ENCODE measurements around the gene ZNF471.

DNA sequence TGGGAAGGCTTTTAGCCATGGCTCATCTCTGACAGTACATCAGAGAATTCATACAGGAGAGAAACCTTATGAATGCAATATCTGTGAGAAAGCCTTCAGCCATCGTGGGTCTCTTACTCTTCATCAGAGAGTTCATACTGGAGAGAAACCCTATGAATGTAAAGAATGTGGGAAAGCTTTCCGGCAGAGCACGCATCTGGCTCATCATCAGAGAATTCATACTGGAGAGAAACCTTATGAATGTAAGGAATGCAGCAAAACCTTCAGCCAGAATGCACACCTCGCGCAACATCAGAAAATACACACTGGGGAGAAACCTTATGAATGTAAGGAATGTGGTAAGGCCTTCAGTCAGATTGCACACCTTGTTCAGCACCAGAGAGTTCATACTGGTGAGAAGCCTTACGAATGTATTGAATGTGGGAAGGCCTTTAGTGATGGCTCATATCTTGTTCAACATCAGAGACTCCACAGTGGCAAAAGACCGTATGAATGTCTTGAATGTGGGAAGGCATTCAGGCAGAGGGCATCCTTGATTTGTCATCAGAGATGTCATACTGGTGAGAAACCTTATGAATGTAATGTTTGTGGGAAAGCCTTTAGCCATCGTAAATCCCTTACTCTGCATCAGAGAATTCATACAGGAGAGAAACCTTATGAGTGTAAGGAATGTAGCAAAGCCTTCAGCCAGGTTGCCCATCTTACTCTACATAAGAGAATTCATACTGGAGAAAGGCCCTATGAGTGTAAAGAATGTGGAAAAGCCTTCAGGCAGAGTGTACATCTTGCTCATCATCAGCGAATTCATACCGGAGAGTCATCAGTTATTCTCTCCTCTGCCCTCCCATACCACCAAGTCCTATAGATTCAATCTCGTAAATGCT lies 70.3 kb downstream of the ZNF471 start:
- TF ChIP-seq CTCF (IDR thresholded peaks at IDR 0.05): no peak
- TF ChIP-seq EP300 (IDR thresholded peaks at IDR 0.05; ENCODE audit: low read depth): no peak
